Superior temporal gyrus (tissue), 1 donor: ENCODE results near the gene EPDR1.

Source experiments
- DNase-seq: peaks from one replicate; pipeline ENCODE4 v3.0.0-alpha.2; 2016; ENCODE audit errors: extremely low spot score

Gene EPDR1

DNA sequence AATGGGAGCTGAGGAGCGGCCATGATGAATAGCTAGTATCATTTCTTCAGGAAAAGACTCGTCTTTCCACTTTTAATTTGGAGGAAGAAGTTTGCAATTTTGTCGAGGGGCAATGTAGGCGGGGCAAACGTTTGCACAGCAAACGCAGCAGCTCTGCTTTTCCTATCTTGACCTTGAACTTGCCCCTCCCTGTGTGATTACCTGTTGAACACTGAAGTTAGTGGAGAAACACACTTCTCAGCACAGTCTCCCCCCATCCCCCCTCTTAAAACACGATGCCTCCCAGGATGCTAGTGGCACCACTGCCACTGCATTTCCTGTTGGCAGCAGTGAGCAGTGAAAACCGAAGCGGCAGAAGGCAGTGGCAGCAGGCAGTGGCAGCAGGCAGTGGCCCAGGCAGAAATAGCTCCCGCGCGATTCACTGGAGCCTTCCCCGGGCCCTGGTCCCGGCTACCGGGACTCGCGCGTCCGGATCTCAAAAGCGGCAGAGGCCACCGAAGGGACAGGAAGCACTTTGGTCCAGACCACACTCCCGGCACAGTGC, at the start of gene EPDR1:
Gene EPDR1, plus strand, starts transcription at position 336 of the 544 bp plus-strand sequence. CDS start 300 bp downstream, outside the sequence.
- DNase-seq = peak; percentile 40

DNA sequence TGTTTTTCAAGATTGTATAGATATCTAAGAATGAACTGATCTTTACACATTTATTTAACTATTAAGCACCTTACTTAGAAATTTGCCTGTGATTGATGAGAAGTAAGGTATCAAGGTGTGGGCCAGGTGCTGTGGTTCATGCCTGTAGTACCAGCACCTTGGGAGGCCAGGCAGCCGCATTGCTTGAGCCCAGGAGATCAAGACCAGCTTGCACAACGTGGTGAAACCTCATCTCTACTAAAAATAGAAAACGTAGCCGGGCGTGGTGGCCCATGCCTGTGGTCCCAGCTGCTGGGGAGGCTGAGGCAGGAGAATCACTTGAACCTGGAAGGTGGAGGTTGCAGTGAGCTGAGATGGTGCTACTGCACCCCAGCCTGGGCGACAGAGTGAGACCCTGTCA, 38.4 kb upstream of the EPDR1 start:
- no peak for DNase-seq

DNA sequence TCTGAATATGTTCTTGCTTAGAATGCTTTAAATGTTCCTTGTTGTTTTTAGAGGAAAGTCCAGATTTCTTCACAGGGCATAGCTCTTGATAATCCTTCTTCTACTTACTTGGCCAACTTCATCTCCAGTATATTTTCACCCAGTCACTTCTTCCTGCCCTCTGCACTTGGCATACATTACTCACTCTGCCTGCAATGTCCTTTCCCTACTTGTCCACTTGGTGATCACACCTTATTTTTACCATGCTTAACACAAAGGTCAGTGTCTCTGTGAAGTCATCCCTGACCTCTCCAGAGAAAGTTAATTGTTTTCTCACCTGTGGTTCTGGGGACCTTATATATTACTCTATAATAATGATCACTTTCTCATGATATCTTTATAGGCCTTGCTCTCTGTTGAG, 27.1 kb upstream of the EPDR1 start:
- DNase-seq = no peak

DNA sequence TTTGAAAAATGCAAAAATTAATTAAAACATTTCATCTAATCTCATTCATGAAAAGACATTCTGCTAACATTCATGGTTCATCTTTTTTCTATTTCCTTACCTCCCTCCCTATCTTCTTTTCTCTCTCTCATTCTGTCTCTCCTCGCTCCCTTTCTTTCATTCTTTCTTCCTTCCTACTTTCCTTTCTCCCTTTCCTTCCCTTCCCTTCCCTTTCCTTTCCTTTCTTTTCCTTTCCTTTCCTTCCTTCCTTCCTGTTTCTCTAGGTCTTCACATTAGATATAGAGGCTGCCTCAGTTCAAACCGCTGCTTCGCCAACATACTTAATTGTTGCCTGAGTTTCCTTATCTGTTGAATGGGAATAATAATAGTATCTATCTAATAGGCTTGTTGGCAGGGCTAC, 25.8 kb upstream of the EPDR1 start:
- no peak for DNase-seq

DNA sequence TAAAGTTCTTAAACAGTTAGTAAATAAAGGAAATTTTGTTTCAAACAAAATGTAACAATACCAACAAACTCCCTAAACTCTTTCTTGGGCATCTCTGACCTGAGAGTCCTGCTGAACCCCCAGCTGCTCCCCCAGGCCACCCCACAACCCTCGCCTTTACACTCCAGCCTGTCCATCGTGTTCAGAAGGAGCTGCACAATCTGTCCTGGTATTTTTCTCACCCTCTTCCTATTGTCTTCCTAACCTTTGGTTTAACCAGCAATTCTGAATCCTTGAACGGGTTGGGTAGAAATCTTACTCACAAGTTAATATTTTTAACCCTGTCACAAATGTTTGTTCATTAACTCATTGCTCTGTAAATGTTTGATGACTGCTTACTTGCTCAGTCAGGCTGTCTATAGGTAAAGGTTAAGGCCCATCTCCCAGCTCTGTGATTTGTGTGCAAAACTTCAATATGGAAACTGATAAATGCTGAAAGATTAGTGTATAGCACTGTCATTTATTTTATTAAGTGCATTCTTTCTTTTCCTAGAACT, 20.7 kb upstream of the EPDR1 start:
- DNase-seq = no peak

DNA sequence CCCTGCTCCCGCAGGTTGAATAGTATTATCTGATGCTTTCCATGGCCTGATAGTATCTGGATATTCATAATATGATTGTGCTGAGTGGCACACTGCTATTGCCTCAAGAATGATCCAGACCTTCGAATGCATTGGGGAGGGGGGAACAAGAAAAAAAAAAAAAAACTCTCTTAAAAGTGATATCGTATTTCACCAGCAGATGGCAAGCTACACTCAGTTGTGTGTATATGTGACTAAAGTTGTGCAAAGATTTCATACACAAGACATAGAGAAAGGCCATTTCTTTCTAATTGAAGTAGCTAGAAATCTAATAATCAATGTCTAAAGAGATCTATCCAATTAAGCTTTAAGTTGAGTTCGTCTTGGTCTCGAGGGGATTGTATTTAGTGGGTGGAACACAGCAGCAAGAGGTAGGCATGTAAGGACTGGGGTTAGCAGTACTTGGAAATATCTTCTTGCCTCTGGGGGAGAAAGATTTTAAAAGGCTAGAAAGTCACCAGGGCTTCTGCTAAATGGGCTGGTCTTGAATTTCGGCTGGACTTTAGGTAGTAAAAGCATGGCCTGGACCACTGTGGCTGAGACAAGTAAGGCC, 19.1 kb upstream of the EPDR1 start:
- DNase-seq = peak; percentile 68

DNA sequence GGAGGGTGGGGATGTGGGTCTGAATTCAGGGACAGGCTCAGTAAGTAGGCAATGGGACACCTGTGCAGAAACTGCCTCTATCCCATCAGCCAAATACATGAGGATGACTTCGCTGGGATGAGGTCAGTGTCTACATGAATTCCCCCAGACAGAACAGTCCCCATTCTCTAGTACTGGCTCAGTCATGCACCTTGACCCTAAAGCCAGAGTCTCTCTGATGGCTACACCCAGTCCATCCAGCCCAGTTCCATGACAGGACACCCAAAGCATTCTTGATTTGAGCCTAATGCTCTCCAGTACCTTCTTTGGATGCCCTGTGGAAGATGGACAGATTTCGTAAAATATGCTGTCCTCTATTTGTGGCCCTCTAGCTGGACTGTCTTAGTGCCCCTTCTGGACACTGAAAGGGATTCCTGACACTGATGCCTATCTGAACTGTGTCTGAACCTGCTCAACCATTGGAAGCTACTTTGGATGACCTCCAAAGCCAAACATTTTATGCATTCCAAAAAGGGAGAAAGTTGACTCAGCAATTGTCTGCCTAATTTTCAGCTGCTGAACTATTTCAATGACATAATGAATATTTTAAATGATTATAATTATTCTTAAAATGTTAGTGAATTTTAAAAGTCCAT, 18.4 kb upstream of the EPDR1 start:
- DNase-seq = no peak

DNA sequence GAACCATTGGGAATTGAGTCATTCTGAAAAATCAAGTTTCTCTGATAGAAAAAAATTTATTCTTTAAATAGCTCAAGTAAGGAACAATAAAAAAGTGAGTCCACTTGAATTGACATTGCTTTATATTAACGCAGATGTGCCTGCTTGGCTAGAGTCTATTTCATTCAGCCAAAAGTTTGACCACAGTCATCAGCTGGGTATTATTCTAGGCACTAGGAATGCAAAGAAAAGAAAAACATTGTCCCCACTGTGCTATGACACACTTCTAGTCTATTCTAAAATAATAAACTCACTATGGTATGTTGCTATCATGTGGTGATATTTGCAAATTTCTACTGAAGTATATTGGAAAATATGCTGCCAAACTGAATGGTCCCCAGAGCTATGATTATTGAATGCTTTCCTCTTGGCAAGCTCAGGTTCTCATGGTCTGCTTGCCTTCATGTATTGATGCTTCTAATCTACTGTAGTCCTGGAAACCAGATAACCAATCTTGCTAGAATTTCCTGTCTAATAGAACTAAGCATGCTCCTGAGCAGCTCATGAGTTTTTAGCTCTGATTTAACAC, 12.1 kb upstream of the EPDR1 start:
- DNase-seq = no peak

DNA sequence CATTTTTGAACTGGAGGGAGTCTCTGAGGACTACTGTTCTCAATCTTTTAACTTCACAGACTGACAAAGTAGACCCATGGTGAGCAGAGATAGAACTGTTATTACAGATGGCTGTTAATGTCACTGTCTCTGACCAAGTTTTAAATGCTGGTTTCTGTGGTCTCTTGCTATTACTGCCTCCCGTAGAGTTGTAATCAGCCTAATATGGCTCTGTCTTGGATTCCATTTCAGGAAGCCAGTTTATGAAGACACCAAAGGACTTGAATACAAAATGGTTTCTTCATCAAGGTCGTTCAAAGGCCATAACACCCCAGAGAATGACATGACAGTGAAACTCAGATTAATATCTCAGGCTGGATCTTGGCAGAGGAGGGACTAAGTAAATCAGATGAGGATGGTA, 7.7 kb upstream of the EPDR1 start:
- DNase-seq = no peak

DNA sequence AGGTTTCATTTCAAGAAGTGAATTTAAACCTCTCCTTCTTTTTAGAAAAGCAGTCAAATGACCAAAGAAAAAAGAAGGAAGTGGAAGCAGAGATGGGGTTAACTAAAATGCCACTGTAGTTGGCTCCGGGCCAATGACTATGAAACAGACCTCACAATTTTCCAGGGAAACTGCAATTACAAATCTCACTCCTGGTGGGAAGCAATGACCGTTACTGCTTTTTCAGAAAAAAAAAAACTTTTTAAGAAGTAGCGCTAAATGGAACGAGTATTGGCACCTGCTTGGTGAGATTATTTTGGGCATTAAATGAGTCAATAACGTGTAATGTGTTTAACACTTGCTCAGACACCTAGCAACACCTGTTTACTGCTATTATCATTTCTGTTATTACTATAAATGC, 5.0 kb upstream of the EPDR1 start:
- DNase-seq = no peak

DNA sequence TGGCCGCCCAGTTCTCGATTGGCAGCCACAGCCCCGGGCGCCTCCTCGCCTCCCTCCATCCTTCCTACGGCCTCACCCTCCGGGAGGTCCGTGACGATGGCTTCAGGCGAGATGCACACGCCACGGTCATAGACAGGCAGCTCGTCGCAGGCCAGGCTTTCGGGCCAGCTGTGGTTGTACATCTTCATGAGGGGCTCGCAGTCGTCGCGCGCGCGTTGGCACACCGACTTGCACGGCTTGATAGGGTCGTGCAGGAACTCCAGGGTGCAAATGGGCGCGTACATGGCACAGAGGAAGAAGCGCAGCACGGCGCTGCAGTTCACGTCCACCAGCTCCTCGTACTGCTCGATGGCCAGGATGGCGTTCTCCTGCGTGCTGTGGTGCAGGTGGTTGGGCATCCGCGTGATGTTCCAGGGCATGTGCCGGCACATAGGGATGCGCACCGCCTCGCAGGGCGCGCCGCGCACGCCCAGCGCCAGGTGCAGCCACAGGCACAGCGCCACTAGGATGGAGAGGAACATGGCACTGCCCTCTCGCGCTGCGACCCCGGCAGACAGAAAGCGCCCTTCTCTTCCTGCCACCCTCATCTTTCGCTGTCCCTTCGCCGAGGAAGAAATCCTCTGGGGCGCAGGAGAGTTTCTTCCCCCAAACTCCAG, 4.3 kb upstream of the EPDR1 start:
- no peak for DNase-seq

DNA sequence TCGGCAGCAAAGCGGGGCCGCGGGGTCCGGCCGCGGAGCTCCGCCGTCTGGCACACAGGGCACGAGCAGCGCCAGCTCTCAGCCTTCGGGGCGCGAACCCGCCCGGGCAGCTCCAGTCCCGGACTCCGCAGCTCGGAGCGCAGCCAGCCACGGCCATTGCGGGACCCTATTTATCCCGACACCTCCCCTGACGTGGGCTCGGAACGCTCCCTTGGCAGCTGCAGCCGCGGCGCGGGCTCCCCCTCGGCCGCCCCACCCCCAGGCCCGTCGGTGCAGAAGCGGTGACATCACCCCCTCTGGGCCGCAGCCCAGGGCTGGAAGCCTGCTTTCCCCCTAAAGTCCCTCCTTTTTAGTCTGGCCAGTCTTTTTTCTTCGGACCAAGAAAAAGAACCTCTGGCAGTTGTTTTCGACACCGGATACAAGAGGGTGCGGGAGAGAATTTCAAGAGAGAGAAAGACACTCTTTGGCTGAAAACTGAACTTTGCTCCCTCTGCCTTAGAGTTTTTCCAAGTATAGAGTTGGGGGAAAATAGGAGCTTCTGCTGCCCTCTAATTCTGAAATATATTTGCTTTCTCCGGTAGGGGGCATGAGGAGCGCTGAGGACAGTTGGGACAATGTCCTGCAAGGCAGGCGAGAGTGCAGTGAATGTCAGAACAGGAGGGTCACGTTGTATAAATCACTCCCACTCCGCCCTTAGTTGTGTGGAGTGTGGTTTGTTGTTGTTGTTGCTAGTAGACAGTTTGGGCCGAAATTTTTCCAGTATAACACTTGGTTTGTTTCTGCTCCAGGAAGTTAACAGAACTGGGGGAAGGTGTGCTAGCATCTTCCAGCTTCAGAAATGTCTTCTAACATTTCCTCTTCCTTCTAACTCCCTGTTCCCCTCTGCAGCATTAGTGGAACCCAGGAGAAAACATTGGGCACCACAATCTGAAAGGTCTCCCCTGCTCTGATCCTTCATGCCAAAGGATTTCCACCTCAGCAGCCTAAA, 3.5 kb upstream of the EPDR1 start, which contains the start of gene SFRP4:
Gene SFRP4, minus strand, starts transcription at position 145 of the 988 bp plus-strand sequence. CDS start 280 bp downstream, outside the sequence.
- DNase-seq = peak; percentile 76

DNA sequence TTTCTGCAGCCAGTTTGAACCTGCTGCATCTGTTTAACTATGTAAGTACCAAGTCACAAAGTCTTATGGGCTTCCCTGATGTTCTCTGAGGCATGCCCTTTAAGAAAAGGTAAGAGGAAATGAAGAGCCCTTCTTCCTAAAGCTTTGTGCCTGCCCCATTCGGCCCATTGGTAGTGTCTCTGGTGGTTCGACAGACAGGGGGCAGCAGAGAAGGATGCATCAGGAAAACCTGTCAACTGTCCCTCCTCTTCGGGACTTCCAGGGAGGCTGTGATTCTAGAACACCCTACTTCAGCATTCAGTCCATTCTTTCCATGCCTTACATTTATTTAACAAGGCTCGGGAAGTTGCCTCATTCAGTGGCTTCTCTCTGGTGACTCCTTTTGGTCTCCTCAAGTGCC, 1.9 kb upstream of the EPDR1 start:
- no peak for DNase-seq

DNA sequence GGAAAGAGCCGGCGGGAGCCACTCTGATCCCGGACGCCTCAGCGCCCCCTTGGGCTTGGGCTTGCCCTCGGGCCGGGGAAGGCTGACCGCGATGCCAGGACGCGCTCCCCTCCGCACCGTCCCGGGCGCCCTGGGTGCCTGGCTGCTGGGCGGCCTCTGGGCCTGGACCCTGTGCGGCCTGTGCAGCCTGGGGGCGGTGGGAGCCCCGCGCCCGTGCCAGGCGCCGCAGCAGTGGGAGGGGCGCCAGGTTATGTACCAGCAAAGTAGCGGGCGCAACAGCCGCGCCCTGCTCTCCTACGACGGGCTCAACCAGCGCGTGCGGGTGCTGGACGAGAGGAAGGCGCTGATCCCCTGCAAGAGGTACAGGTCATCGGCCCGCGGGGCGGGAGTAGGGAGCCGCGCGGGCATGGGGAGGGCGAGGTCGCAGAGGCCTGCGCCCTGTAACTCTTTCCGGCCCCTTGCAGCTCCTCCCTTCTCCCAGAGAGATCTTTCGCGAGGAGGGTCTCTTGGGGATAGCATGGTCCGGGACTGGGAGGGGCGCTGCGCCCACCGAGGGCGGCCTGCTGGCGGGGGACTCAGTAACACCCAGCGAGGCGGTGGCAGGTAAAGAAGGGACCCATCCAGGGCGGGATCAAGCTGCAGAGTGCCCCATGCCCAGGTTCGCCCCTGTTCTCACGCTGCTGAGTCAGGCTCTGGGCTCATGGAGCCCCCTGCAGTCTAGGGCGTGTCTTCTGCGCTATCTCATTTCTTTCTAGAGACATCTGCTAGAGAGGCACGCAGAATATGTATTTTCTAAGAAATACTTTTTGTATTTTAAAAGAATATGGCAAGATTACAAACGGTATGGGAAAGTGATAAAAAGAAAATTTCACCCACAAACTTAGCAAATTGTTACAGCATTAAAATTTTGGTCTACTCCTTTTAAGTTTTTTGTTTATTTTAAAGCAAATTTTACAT, 687 bp downstream of the EPDR1 start:
- no peak for DNase-seq

DNA sequence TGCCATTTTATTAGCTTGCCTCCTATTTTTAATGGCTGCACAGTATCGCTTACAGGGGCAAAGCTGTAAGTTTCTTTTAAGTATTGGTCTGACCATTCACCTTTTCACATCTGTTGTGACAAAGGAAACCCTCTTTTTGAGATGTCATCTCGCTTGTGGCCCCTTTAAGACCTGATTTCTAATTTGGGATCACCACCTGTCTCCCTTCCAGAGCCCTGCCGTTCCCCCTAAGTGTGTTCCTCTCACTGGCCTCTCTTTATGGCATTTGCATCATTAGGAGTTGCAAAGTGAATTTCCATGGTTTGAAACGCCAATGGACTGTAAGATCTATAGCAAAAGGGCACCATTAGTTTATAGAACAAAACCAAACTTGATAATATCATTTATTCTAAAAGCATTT, 1.4 kb downstream of the EPDR1 start:
- DNase-seq = no peak

DNA sequence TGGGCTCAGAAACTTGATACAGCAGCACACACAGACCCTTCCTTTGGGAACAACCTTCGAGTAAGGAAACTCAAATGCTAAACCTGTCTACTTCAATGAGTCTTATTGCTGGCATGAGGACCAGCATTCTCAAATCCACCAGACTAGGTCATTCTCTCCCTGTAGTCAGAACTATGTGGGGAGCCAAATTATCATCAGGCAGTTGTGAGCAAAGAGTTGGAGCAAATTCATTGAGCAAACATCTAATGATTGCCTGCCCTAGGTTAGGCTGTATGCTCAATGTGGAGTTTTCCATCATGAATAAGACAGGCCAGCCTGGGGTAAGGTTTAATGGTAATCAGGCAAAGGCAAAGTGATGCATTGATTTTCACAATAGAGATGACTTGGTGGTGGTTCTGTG, 3.6 kb downstream of the EPDR1 start:
- no peak for DNase-seq

DNA sequence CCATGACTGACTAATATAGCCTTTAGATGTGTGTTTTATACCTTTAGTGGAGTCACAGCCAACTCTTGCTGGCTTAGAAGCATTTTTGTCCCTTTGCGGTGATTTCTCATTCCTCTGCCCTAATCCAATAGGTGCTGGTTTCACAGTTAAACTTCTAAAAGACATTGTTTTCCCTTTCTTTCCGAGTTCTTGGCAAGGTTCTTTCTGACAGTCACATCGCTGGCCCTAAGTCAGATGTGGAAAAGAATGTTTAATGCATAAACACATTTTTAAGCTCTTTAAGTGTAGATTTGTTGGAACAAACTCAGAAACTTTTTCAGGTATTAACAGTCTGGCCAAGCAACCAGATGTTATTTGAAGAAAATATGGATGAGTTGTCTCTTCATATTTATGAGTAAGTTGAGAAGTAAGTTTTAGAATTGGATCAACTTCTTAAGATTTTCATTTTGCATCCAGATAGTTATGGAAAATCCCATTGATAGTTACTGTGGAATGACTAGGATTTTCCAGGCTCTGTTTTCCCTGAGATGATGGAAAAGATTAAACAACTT, 4.1 kb downstream of the EPDR1 start:
- DNase-seq = no peak

DNA sequence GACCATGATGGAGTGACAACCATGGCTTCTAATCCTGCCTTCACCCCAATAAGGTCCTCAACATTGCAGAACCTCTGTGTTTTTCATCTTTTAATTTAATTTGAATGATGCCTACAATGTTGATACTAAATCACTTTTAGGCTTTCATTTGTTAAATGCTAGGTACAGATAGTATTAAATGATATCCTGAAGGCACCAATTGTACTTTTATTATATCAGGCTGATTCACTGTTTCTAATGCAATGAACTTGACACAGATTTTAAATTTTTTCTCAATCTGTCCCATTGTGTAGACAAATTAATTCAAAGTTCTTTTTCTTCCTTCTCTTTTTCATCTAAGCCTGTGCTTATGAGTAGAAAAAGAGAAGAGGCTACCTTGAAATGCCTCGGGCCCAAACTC, 5.2 kb downstream of the EPDR1 start:
- no peak for DNase-seq

DNA sequence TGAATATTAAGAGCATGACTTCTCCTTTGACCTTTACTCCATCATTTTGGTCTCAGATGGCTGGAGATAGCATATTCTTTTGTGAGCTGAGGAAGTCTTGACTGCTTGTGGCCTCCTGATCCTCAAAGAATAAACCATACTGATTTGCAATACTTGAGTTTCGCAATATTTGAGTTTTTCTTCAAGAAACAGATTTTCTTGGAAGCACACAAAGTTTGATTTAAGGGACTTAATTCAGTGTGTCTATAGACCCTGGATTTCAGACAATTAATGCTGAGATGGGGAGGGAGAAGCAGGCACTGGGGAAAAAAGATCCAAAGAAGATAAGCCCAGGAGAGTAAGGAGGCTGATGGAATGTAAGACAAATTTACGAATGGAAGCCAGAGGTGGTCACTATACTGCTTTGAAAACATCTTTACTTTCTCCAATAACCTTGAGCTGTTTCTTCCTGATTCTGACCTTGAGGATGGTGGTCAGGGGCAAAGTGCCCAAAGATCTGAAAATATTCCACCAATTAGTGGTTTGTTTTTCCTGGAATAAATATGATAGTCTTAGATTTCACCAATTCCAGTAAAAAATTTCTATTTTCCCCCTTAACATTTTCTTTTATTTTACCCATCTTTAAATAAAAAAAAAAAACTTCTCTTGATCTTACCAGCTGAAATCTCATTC, 7.5 kb downstream of the EPDR1 start:
- DNase-seq = no peak
